SU-DHL-6 (cell line): Measurements from ENCODE around the gene SUN2.

Experiments used
- H2AFZ ChIP-seq: fragments of 200-600 bp; sonication (generic); 2 replicates; pipeline ENCODE4 v1.6.1; 2014; ENCODE audit warnings: low read depth, mild to moderate bottlenecking, moderate library complexity, mixed read lengths, antibody characterized with exemption, low read length; ENCODE audit not compliant: severe bottlenecking
- H3F3A ChIP-seq: fragments of 200-600 bp; shearing (Covaris generic); 2 replicates; pipeline ENCODE4 v1.6.0; 2016; ENCODE audit warnings: antibody characterized with exemption, mild to moderate bottlenecking; ENCODE audit not compliant: insufficient read depth
- H3K27ac ChIP-seq: fragments of 200-600 bp; sonication (generic); 2 replicates; pipeline ENCODE4 v1.5.1; 2016; ENCODE audit warnings: low read depth, mild to moderate bottlenecking, low read length, moderate library complexity, mixed read lengths
- H3K27me3 ChIP-seq: fragments of 200-600 bp; sonication (generic), shearing (Covaris generic); 2 replicates; pipeline ENCODE4 v1.6.0; 2014; ENCODE audit warnings: mild to moderate bottlenecking, low read length
- H3K36me3 ChIP-seq: fragments of 200-600 bp; sonication (generic); 2 replicates; pipeline ENCODE4 v1.6.1; 2014; ENCODE audit warnings: mild to moderate bottlenecking, low read length, mixed read lengths
- H3K4me2 ChIP-seq: fragments of 300-600, 200-600 bp; shearing (Covaris generic), sonication (generic); 2 replicates; pipeline ENCODE4 v1.6.0; 2014; ENCODE audit warnings: low read length, low read depth, mild to moderate bottlenecking; ENCODE audit not compliant: poor library complexity, severe bottlenecking
- H3K4me3 ChIP-seq: fragments of 200-600 bp; sonication (generic); 2 replicates; pipeline ENCODE4 v1.5.1; 2014; ENCODE audit warnings: antibody characterized with exemption, low read length, mild to moderate bottlenecking, mixed read lengths; ENCODE audit not compliant: insufficient read depth, poor library complexity, severe bottlenecking
- H3K79me2 ChIP-seq: fragments of 200-600 bp; sonication (generic); 2 replicates; pipeline ENCODE4 v1.6.1; 2014; ENCODE audit warnings: mild to moderate bottlenecking, low read length, moderate library complexity; ENCODE audit not compliant: insufficient read depth
- H3K9ac ChIP-seq: fragments of 200-600 bp; sonication (generic); 2 replicates; pipeline ENCODE4 v1.7.0; 2014; ENCODE audit warnings: mild to moderate bottlenecking, low read length
- H3K9me2 ChIP-seq: fragments of 200-600 bp; sonication (generic); replicated peaks from 2 replicates; pipeline ENCODE4 v1.6.1; 2014; ENCODE audit warnings: low read length; ENCODE audit not compliant: insufficient read depth
- H3K9me3 ChIP-seq: fragments of 200-600 bp; sonication (generic); 2 replicates; pipeline ENCODE4 v1.6.1; 2014; ENCODE audit warnings: low read length, mixed read lengths; ENCODE audit not compliant: insufficient read depth
- H4K20me1 ChIP-seq: fragments of 200-600 bp; sonication (generic); 2 replicates; pipeline ENCODE4 v1.6.1; 2014; ENCODE audit warnings: low read depth, mild to moderate bottlenecking, antibody characterized with exemption, low read length, moderate library complexity, mixed read lengths
- EZH2phosphoT487 ChIP-seq: fragments of 200-600 bp; sonication (generic), shearing (Covaris generic); conservative IDR thresholded peaks from 2 replicates; pipeline ENCODE4 v1.6.1; 2018; ENCODE audit warnings: mild to moderate bottlenecking, antibody characterized with exemption, low read length, moderate library complexity, mixed read lengths
- TF ChIP-seq, protein P1 (sequence below): fragments of 200-600 bp; sonication (generic); IDR thresholded peaks from one replicate; pipeline ENCODE4 v1.5.1; 2017; ENCODE audit warnings: antibody characterized with exemption, mild to moderate bottlenecking, low read length, moderate library complexity; ENCODE audit not compliant: insufficient read depth, poor library complexity, severe bottlenecking

SUN2 gene

DNA sequence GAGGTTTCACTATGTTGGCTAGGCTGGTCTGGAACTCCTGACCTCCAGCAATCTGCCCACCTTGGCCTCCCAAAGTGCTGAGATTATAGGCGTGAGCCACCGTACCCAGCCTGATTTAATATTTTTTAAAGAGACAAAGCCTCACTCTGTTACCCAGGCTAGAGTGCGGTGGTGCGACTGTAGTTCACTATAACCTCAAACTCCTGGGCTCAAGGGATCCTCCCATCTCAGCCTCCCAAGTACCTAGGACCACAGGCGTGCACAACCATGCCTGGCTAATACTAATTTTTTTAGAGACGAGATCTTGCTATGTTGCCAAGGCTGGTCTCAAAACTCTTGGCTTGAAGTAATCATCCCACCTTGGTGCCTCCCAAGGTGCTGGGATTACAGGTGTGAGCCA is 36.6 kb downstream of the SUN2 start:
- H3F3A ChIP-seq = no peaks in the 10 kb centered on the region
- H3K4me3 ChIP-seq = no peak overlapping the region
- no peaks in the 10 kb centered on the region for H3K9me2 ChIP-seq
- H3K9ac ChIP-seq = no peak overlapping the region
- H3K79me2 ChIP-seq = peaks cover 23% of the 10 kb centered on the region
- no peaks in the 10 kb centered on the region for H3K27me3 ChIP-seq
- no peak overlapping the region for H3K4me2 ChIP-seq
- H3K36me3 ChIP-seq = no peaks in the 10 kb centered on the region
- no peak overlapping the region for H2AFZ ChIP-seq
- TF ChIP-seq, protein P1, sequence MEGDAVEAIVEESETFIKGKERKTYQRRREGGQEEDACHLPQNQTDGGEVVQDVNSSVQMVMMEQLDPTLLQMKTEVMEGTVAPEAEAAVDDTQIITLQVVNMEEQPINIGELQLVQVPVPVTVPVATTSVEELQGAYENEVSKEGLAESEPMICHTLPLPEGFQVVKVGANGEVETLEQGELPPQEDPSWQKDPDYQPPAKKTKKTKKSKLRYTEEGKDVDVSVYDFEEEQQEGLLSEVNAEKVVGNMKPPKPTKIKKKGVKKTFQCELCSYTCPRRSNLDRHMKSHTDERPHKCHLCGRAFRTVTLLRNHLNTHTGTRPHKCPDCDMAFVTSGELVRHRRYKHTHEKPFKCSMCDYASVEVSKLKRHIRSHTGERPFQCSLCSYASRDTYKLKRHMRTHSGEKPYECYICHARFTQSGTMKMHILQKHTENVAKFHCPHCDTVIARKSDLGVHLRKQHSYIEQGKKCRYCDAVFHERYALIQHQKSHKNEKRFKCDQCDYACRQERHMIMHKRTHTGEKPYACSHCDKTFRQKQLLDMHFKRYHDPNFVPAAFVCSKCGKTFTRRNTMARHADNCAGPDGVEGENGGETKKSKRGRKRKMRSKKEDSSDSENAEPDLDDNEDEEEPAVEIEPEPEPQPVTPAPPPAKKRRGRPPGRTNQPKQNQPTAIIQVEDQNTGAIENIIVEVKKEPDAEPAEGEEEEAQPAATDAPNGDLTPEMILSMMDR = no peak
- H4K20me1 ChIP-seq = no peaks in the 10 kb centered on the region; the same call in 1 of the 2 replicates
- H3K27ac ChIP-seq = no peak overlapping the region
- H3K9me3 ChIP-seq = no peaks in the 10 kb centered on the region

- Histone ChIP-seq H3K36me3 (no peaks in the 10 kb centered on the region), H3K9ac (no peak overlapping the region), H3F3A (no peaks in the 10 kb centered on the region), H3K4me2 (no peak overlapping the region), H3K79me2 (peaks cover 28% of the 10 kb centered on the region), H3K9me2 (no peaks in the 10 kb centered on the region), H4K20me1 (peaks cover 4% of the 10 kb centered on the region; the same call in 1 of the 2 replicates), H3K27ac (no peak overlapping the region), H3K9me3 (no peaks in the 10 kb centered on the region), H3K27me3 (no peaks in the 10 kb centered on the region), H3K4me3 (no peak overlapping the region), H2AFZ (no peak overlapping the region)
- TF ChIP-seq EZH2phosphoT487 = no peak
- TF ChIP-seq, protein P1 = no peak
These were observed 37.4 kb downstream of the SUN2 start for GRCh38 chr22:38718414-38718813.

- no peak overlapping the region for H3K4me3 ChIP-seq
- no peaks in the 10 kb centered on the region for H3K27me3 ChIP-seq
- no peak overlapping the region for H3K4me2 ChIP-seq
- H3K27ac ChIP-seq = no peak overlapping the region
- no peaks in the 10 kb centered on the region for H3F3A ChIP-seq
- no peaks in the 10 kb centered on the region for H3K9me3 ChIP-seq
- H3K36me3 ChIP-seq = no peaks in the 10 kb centered on the region
- TF ChIP-seq, protein P1 = no peak
- no peak for TF ChIP-seq EZH2phosphoT487
- no peak overlapping the region for H3K9ac ChIP-seq
- no peak overlapping the region for H2AFZ ChIP-seq
- H4K20me1 ChIP-seq = peaks cover 9% of the 10 kb centered on the region; the same call in 1 of the 2 replicates
- H3K79me2 ChIP-seq = peaks cover 40% of the 10 kb centered on the region
- no peaks in the 10 kb centered on the region for H3K9me2 ChIP-seq
These were observed 38.6 kb downstream of the SUN2 start for GRCh38 chr22:38717244-38717643.

GRCh38 chr22:38716826-38717225 is 39.0 kb downstream of the SUN2 start:
- Histone ChIP-seq H2AFZ (no peak overlapping the region), H3K79me2 (peaks cover 44% of the 10 kb centered on the region), H4K20me1 (peaks cover 9% of the 10 kb centered on the region; the same call in 1 of the 2 replicates), H3K9me3 (no peaks in the 10 kb centered on the region), H3F3A (no peaks in the 10 kb centered on the region), H3K4me3 (no peak overlapping the region), H3K4me2 (no peak overlapping the region), H3K9me2 (no peaks in the 10 kb centered on the region), H3K27me3 (no peaks in the 10 kb centered on the region), H3K27ac (no peak overlapping the region), H3K9ac (no peak overlapping the region), H3K36me3 (no peaks in the 10 kb centered on the region)
- TF ChIP-seq, protein P1 = no peak
- TF ChIP-seq EZH2phosphoT487 = no peak
